K562 (cell line): ENCODE data around the gene TRMT1. TPM values are rescaled to one million over a fixed set of nuclear protein-coding genes. Genes with fewer than 3 reads are reported as not detected.

ENCODE experiments used
- ARID3A ChIP-seq: IDR thresholded peaks from 2 replicates; pipeline ENCODE4 v1.6.1; 2012; ENCODE audit warnings: low read depth, low read length, improper control_type of control experiment, borderline replicate concordance
- ARID3B ChIP-seq: fragments of 250-450 bp; sonication (Bioruptor Pico); IDR thresholded peaks from 2 replicates; pipeline ENCODE4 v1.4.0; 2020; ENCODE audit warnings: borderline replicate concordance
- CBFA2T2 ChIP-seq: fragments of 450-650 bp; conservative IDR thresholded peaks from 2 replicates; pipeline ENCODE4 v1.6.1; 2017; ENCODE audit warnings: mild to moderate bottlenecking
- CHD1 ChIP-seq: fragments of 200-600 bp; sonication (generic); IDR thresholded peaks from one replicate; pipeline ENCODE4 v1.6.1; 2012; ENCODE audit warnings: mild to moderate bottlenecking, moderate library complexity, low read length, inconsistent platforms
- CTBP1 ChIP-seq: fragments of 450-650 bp; IDR thresholded peaks from 2 replicates; pipeline ENCODE4 v1.6.1; 2016; ENCODE audit warnings: borderline replicate concordance
- FOXO4 ChIP-seq: fragments of 450-650 bp; formaldehyde crosslinking; IDR thresholded peaks from 2 replicates; pipeline ENCODE4 v1.4.0; 2020; ENCODE audit warnings: mild to moderate bottlenecking, moderate library complexity
- FOXP1 ChIP-seq: sonication (generic); formaldehyde crosslinking; IDR thresholded peaks from 2 replicates; pipeline ENCODE4 v1.8.0; 2022; ENCODE audit warnings: mild to moderate bottlenecking, missing genetic modification reagents
- GTF2E2 ChIP-seq: fragments of 200-800 bp; sonication (Bioruptor generic); IDR thresholded peaks from 2 replicates; pipeline ENCODE4 v1.6.1; 2016; ENCODE audit warnings: missing genetic modification characterization, missing compliant biosample characterization
- HDAC1 ChIP-seq, 2 experiments: fragments of 450-650 bp; IDR thresholded peaks; 2 replicates each; pipeline ENCODE4 v1.6.1; 2016 to 2017; ENCODE audit warnings: inconsistent platforms in 1 of 2, mild to moderate bottlenecking in 1 of 2, moderate library complexity in 1 of 2
- HLTF ChIP-seq: fragments of 450-650 bp; IDR thresholded peaks from 2 replicates; pipeline ENCODE4 v1.6.1; 2016
- KLF16 ChIP-seq: IDR thresholded peaks from 2 replicates; pipeline ENCODE4 v1.6.1; 2016; ENCODE audit warnings: antibody characterized with exemption
- NFIX ChIP-seq: fragments of 250-450 bp; sonication (Bioruptor Pico); IDR thresholded peaks from 2 replicates; pipeline ENCODE4 v1.4.0; 2020; ENCODE audit warnings: low read depth, mild to moderate bottlenecking, moderate library complexity
- NR2F6 ChIP-seq: fragments of 450-650 bp; formaldehyde crosslinking; IDR thresholded peaks from 2 replicates; pipeline ENCODE4 v1.4.0; 2020; ENCODE audit warnings: mild to moderate bottlenecking
- NR4A1 ChIP-seq, 2 experiments: fragments of 250-450 bp in 1 of 2; fragments of 450-650 bp in 1 of 2; sonication (Bioruptor Pico) in 1 of 2; IDR thresholded peaks; 2 replicates each; pipeline versions ENCODE4 v1.4.0 to v1.6.1; 2016 to 2020; ENCODE audit warnings: mild to moderate bottlenecking in 2 of 2, missing compliant biosample characterization in 1 of 2, missing genetic modification characterization in 1 of 2, moderate library complexity in 1 of 2
- NRF1 ChIP-seq, 2 experiments: fragments of 450-650 bp; IDR thresholded peaks in 1 of 2; conservative IDR thresholded peaks in 1 of 2; 2 replicates each; pipeline ENCODE4 v1.6.1; 2014; ENCODE audit warnings: mild to moderate bottlenecking in 2 of 2
- POLR2A ChIP-seq: fragments of 450-650 bp; conservative IDR thresholded peaks from 2 replicates; pipeline ENCODE4 v1.6.1; 2016
- RCOR1 ChIP-seq, 2 experiments: IDR thresholded peaks; 2 replicates each; pipeline ENCODE4 v1.6.1; 2012; ENCODE audit warnings: low read depth in 2 of 2, low read length in 2 of 2, borderline replicate concordance in 1 of 2, improper control_type of control experiment in 1 of 2
- RHOXF2B ChIP-seq: fragments of 250-450 bp; sonication (Bioruptor Pico); conservative IDR thresholded peaks from 2 replicates; pipeline ENCODE4 v1.5.1; 2021
- STAT5B ChIP-seq: fragments of 250-450 bp; sonication (Bioruptor Pico); IDR thresholded peaks from 2 replicates; pipeline ENCODE4 v1.8.0; 2021; ENCODE audit warnings: mild to moderate bottlenecking, inconsistent platforms
- TCFL5 ChIP-seq: fragments of 250-450 bp; sonication (Bioruptor Pico); conservative IDR thresholded peaks from 2 replicates; pipeline ENCODE4 v1.6.1; 2021; ENCODE audit warnings: mild to moderate bottlenecking, moderate library complexity, matching md5 sums
- U2AF1 ChIP-seq: fragments of 200-400 bp; formaldehyde crosslinking; optimal IDR thresholded peaks from 2 replicates; pipeline ENCODE3; 2017; ENCODE audit warnings: mild to moderate bottlenecking, low read depth, low read length, moderate library complexity
- XRCC3 ChIP-seq: fragments of 450-650 bp; IDR thresholded peaks from 2 replicates; pipeline ENCODE4 v1.6.1; 2017; ENCODE audit warnings: mild to moderate bottlenecking, moderate library complexity
- ZBTB17 ChIP-seq: fragments of 450-650 bp; formaldehyde crosslinking; IDR thresholded peaks from 2 replicates; pipeline ENCODE4 v1.4.0; 2020; ENCODE audit warnings: mild to moderate bottlenecking
- ZC3H4 ChIP-seq: sonication (generic); formaldehyde crosslinking; IDR thresholded peaks from 2 replicates; pipeline ENCODE4 v1.9.0; 2021; ENCODE audit warnings: missing genetic modification reagents, borderline replicate concordance
- ZNF121 ChIP-seq: sonication (generic); formaldehyde crosslinking; conservative IDR thresholded peaks from 2 replicates; pipeline ENCODE4 v1.8.0; 2022; ENCODE audit warnings: missing genetic modification reagents
- ZNF24 ChIP-seq: fragments of 450-650 bp; IDR thresholded peaks from 2 replicates; pipeline ENCODE4 v1.6.1; 2016
- ZNF778 ChIP-seq: fragments of 450-650 bp; formaldehyde crosslinking; IDR thresholded peaks from 2 replicates; pipeline ENCODE4 v1.4.0; 2020; ENCODE audit warnings: mild to moderate bottlenecking, moderate library complexity
- ZNF79 ChIP-seq: fragments of 250-450 bp; sonication (Bioruptor Pico); IDR thresholded peaks from 2 replicates; pipeline ENCODE4 v1.4.0; 2020; ENCODE audit warnings: low read depth, mild to moderate bottlenecking, moderate library complexity
- polyA plus RNA-seq, 8 experiments: library from polyadenylated mRNA; depleted of rRNA in 4 of 8; stranded (reverse) in 5 of 8; unstranded in 3 of 8; fragments of >200 nt; fragmentation: Nextera tagmentation in 2 of 8; fragmentation: Illumina TruSeq in 1 of 8; extraction: Ambion mirVana in 2 of 8; extraction: Trizol in 1 of 8; gene quantifications; 2 replicates each; pipeline versions ENCODE4 v1.2.1 to v1.2.3, GENCODE V29; 2011 to 2014; ENCODE audit warnings: inconsistent platforms in 1 of 8, missing spikeins in 1 of 8
- total RNA-seq, 7 experiments: library from RNA; depleted of rRNA in 6 of 7; stranded (reverse); fragments of >200 nt in 6 of 7; fragmentation: Illumina TruSeq in 2 of 7; extraction: Trizol in 2 of 7; gene quantifications; 2 replicates each; pipeline versions ENCODE4 v1.2.1 to v1.2.3, GENCODE V29; 2011 to 2021; ENCODE audit warnings: low replicate concordance in 1 of 7

The TRMT1 gene
- total and polyA plus RNA-seq, 9 of the 15 experiments (the other 6 are each of a cell fraction or from before 2014, with no cell fraction given) = 5.8 to 158 (median 54.3) TPM

- no peak for TF ChIP-seq ZNF121 (CRISPR knock-in tag)
- TF ChIP-seq RHOXF2B (CRISPR knock-in tag) = no peak
- TF ChIP-seq HLTF = 0 out of 2 replicates have a peak, but pooled peaks have one; percentile 5
- TF ChIP-seq XRCC3 = no peak
- no peak for TF ChIP-seq NR2F6 (CRISPR knock-in tag)
- no peak for TF ChIP-seq ZNF778 (CRISPR knock-in tag)
- no peak for TF ChIP-seq GTF2E2
- peak; percentile 43 for TF ChIP-seq POLR2A
- 0 out of 2 replicates have a peak, but pooled peaks have one; percentile 10 for TF ChIP-seq ZNF24
- TF ChIP-seq FOXO4 (CRISPR knock-in tag) = no peak
- TF ChIP-seq CHD1 = peak; percentile 7
- no peak for TF ChIP-seq TCFL5 (CRISPR knock-in tag)
- TF ChIP-seq FOXP1 (CRISPR knock-in tag) = peak; percentile 89
- no peak for TF ChIP-seq STAT5B (CRISPR knock-in tag)
- TF ChIP-seq CBFA2T2 = no peak
- TF ChIP-seq ARID3A = no peak
- no peak for TF ChIP-seq NR4A1 (CRISPR knock-in tag; IDR thresholded peaks at IDR 0.05)
- no peak for TF ChIP-seq NR4A1 (tag; IDR thresholded peaks at IDR 0.05)
- no peak for TF ChIP-seq ARID3B (CRISPR knock-in tag)
- no peak for TF ChIP-seq NFIX (CRISPR knock-in tag)
- peak; percentile 98; the same call in 1 of the 2 replicates for TF ChIP-seq ZC3H4 (CRISPR knock-in tag)
- TF ChIP-seq CTBP1 = peak; percentile 18; the same call in 1 of the 2 replicates
- TF ChIP-seq ZBTB17 = peak; percentile 48; the same call in 1 of the 2 replicates
- TF ChIP-seq HDAC1 (IDR thresholded peaks at IDR 0.05) = 0 out of 4 replicates have a peak, but pooled peaks of 1 of the 2 experiments have one; percentile 18
- no peak for TF ChIP-seq ZNF79 (CRISPR knock-in tag)
- no peak for TF ChIP-seq RCOR1 (IDR thresholded peaks at IDR 0.05; ENCODE audit: borderline replicate concordance in 1 of 2, low read depth in 2 of 2, low read length in 2 of 2)
- no peak for TF ChIP-seq U2AF1
- TF ChIP-seq KLF16 = peak; percentile 38; the same call in 1 of the 2 replicates
- TF ChIP-seq NRF1 (conservative IDR thresholded peaks at IDR 0.05 in 1 of 2, IDR thresholded peaks at IDR 0.05 in 1 of 2) = peak in 1 of 2 experiments; percentile 30; a peak in 2 of 4 replicates
Observed at GRCh38 chr19:13154241-13154778, 37.8 kb upstream of the TRMT1 start (continued).
